Bronchial epithelial cell (primary cell): ENCODE measurements around the gene POLG. TPM values are rescaled to one million over a fixed set of nuclear protein-coding genes. Genes with fewer than 3 reads are reported as not detected.

Source experiments
- DNase-seq: peaks from one replicate; pipeline ENCODE4 v3.0.0-alpha.2; 2010; ENCODE audit warnings: low read depth
- FAIRE-seq: peaks from 2 replicates; lab custom pipeline; 2011; peaks lifted over from hg19 to GRCh38; lab: Jason Lieb, UNC
- H3K27me3 ChIP-seq: 2 replicates; pipeline ENCODE4 v1.5.1; 2011; ENCODE audit warnings: low read length; ENCODE audit not compliant: control insufficient read depth, insufficient read depth
- H3K36me3 ChIP-seq: 2 replicates; pipeline ENCODE4 v1.5.1; 2011; ENCODE audit warnings: low read length; ENCODE audit not compliant: control insufficient read depth, insufficient read depth
- H3K4me3 ChIP-seq: 2 replicates; pipeline ENCODE4 v1.5.1; 2011; ENCODE audit warnings: mild to moderate bottlenecking, low read depth, low read length, control low read depth
- total RNA-seq: library from RNA; depleted of rRNA; stranded (reverse); fragments of >200 nt; gene quantifications from 2 replicates; pipeline ENCODE4 v1.2.1, GENCODE V29; 2014
- TF ChIP-seq, protein P1 (sequence below): IDR thresholded peaks from 2 replicates; pipeline ENCODE4 v1.5.1; 2011; ENCODE audit warnings: mild to moderate bottlenecking, moderate library complexity, low read length, control low read depth, inconsistent platforms; ENCODE audit not compliant: insufficient read depth, severe bottlenecking

Gene POLG
- total RNA-seq, 1 donor from 2014 or later: 93.7 TPM

DNA sequence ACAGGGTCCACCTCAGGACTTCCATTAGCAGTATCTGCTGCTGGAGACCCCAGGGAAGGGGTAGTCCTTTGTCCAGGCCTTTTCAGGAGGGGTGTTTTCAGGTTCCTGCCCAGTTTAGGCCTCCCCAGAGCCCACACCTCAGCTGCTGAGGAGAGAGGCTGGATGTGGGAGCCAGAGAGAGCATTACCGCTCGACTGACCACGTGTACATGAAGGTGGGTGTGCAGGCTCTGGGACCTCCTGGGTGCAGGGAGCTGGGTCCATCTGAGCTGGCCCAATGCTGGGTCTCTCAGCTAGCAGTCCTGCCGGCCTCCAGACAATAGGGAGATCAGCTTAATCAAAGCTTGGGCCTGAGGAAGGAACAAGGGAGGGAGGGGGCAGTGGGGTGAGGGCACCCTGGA is 29.1 kb upstream of the POLG start:
- DNase-seq (no peak), FAIRE-seq (no peak)
- Histone ChIP-seq H3K4me3 (no peak overlapping the region), H3K36me3 (no peaks in the 10 kb centered on the region), H3K27me3 (peaks cover 76% of the 10 kb centered on the region)
- TF ChIP-seq, protein P1, sequence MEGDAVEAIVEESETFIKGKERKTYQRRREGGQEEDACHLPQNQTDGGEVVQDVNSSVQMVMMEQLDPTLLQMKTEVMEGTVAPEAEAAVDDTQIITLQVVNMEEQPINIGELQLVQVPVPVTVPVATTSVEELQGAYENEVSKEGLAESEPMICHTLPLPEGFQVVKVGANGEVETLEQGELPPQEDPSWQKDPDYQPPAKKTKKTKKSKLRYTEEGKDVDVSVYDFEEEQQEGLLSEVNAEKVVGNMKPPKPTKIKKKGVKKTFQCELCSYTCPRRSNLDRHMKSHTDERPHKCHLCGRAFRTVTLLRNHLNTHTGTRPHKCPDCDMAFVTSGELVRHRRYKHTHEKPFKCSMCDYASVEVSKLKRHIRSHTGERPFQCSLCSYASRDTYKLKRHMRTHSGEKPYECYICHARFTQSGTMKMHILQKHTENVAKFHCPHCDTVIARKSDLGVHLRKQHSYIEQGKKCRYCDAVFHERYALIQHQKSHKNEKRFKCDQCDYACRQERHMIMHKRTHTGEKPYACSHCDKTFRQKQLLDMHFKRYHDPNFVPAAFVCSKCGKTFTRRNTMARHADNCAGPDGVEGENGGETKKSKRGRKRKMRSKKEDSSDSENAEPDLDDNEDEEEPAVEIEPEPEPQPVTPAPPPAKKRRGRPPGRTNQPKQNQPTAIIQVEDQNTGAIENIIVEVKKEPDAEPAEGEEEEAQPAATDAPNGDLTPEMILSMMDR: no peak

DNA sequence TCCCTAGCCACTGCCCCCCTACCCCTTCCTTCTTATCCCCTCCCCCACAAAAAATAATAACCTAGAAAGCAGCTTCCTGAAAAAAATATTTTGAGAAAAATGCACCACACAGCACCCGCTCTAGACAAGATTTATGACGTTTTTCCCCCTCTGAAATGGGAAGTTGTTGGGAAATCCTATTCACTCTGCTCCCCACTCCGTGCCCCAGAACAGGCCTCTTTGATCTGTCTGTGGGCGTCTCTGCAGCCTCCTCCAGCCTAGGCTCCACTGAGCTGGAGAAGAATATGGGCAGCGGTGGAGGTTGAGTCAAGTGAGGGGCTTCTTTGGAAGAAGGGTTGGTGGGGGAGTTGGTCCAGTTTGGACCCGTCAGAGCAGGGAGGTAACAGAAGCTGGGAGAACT is 28.5 kb upstream of the POLG start:
- no peak for FAIRE-seq
- Histone ChIP-seq H3K4me3 (no peak overlapping the region), H3K36me3 (no peaks in the 10 kb centered on the region), H3K27me3 (peaks cover 75% of the 10 kb centered on the region)
- no peak for DNase-seq
- TF ChIP-seq, protein P1: no peak

DNA sequence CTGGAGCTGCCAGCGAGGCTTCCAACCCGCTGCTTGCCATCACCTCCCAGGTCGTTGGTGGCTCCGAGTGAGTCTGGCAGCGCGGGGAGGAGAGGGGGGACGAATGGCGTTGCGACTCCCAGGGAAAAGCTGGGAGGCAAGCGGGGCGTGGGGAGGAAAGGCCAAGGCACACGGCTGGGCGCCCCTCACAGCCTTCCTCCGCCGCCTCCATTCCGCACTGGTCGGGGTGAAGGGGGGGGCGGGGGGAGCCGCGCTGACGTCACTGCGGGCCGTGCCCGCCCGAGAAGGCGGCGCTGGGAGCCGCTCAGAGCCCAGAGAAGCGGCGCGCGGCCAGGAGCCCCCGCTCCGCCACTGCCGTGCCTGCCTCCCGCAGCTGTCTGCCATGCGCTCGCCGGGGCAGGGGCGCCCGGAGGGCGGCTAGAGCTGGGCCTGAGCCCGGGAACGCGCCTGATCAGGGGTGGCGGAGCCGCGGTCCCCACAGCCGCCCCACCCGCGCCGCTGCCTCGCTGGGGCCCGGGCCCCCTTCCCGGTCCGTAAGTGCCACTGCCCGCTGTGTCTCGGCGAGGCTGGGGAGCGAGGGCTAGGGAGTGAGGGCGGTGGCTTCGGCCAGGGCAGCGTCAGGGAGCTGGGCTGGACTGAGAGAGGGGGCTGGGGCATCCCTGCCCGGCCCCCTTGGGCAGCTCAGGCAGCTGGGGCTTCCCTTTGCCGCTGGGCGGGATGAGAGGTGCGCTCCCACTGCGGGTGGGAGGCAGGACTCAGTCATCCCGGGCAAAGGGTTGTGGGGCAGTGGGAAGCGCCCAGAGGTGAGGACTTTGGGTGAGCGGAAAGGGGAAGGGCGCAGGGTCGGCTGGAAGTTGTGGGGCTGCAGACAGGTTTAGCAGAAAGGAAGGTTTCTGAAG is 27.8 kb upstream of the POLG start:
- TF ChIP-seq, protein P1: no peak
- H3K4me3 ChIP-seq: no peak overlapping the region
- FAIRE-seq (no peak), DNase-seq (no peak)
- H3K27me3 ChIP-seq: peaks cover 77% of the 10 kb centered on the region
- no peaks in the 10 kb centered on the region for H3K36me3 ChIP-seq

DNA sequence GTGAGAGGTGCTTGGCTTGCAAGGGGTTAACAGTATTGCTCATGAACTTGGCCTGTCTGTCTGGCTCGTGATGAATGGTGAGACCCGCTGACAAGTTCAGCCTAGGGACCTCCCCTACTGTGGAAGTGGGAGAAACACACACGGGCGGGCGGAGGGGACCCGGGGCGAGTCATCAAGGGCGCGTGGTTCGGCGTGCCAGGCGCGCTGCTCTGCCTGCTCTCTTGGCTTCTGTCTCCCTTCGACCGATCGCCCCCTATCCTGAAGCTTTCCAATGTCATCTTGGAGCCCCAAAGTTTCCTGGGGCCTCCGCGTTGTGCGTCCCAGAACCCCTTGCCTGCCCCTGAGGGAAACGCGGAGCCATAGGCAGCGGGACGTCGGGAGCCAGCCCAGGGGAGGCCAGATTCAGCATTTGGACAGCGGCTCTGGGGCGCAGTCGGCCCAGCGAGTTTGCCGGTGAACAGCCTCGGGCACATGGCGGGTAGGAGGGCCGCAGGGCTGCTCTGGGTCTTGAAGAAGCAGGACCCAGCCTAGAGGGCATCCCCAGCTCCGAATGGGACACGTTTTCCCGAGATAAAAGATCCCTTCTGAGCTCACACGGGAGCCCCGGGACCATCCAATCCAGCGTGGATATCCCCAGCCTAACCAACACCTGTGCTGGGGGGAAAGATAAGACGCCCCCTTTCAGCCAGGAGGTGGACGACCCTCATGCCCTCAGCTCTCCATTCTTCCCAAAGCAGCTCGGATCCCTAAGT is 27.0 kb upstream of the POLG start:
- Histone ChIP-seq H3K36me3 (no peaks in the 10 kb centered on the region), H3K4me3 (no peak overlapping the region), H3K27me3 (peaks cover 71% of the 10 kb centered on the region)
- FAIRE-seq (no peak), DNase-seq (peak; percentile 26)
- TF ChIP-seq, protein P1: no peak

DNA sequence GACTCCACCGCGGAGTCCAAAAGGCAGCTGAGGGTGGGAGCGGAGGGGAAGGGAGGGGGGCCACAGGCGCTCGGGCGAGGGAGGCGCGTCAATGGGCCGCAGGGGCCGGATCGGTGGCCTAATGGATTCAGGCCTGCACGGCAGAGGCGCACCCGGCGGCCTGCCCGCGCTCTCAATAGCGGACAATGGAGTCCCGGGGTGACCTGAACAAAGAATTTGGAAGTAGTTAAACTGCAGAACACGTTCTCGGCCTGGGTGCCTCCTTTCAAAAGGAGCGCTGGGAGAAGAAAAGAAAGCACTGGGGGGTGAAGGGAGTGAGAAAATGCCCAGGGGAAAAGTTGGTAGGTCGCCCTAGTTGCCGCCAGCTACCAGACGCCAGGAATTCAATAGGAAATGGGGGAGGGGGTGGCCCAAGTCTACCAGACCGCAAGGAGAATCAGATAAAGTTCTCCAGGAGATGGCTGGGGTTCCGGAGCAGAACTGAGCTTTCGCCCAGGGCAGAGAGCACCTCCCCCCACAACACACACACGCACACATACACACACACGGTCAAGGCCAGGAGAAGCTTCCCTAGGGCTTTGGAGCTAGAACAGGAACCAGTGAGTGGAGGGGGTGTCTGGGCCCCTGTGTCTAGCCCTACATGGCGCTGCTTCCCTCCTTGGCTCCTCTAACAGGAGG is 25.8 kb upstream of the POLG start:
- TF ChIP-seq, protein P1: no peak
- H3K36me3 ChIP-seq: no peaks in the 10 kb centered on the region
- peaks cover 64% of the 10 kb centered on the region for H3K27me3 ChIP-seq
- DNase-seq: no peak
- no peak for FAIRE-seq
- H3K4me3 ChIP-seq: no peak overlapping the region
